ENCODE data around the gene AOAH. TPM values are rescaled to one million over a fixed set of nuclear protein-coding genes. Genes with fewer than 3 reads are reported as not detected.

Gene AOAH
- total and polyA plus RNA-seq, 9 of the 15 experiments (the other 6 are each of a cell fraction or from before 2014, with no cell fraction given), result not detected

- no TSS peak for BruUV-seq (replicated peaks)
- H3K4me1 ChIP-seq (replicated peaks in 1 of 2; ENCODE audit: control insufficient read depth in 2 of 2, insufficient read depth in 2 of 2, low read length in 2 of 2), result no peaks in the 10 kb centered on the region
- TF ChIP-seq ZNF584 (CRISPR knock-in tag; IDR thresholded peaks at IDR 0.05; ENCODE audit: low read depth) (no peak), MYBL2 (IDR thresholded peaks at IDR 0.05; ENCODE audit: low read depth) (no peak), MYBL2 (CRISPR knock-in tag; IDR thresholded peaks at IDR 0.05; ENCODE audit: borderline replicate concordance) (no peak), ZNF174 (CRISPR knock-in tag; IDR thresholded peaks at IDR 0.05) (no peak), MCM7 (IDR thresholded peaks at IDR 0.05) (no peak), ZNF133 (CRISPR knock-in tag; IDR thresholded peaks at IDR 0.05) (no peak), ZNF277 (CRISPR knock-in tag; IDR thresholded peaks at IDR 0.05; ENCODE audit: borderline replicate concordance) (no peak), PCBP2 (IDR thresholded peaks at IDR 0.05; ENCODE audit: low read depth, low read length, poor library complexity, severe bottlenecking) (no peak), TAF1 (IDR thresholded peaks at IDR 0.05; ENCODE audit: control insufficient read depth, extremely low read depth, insufficient read depth, low read length, severe bottlenecking) (no peak), PHF20 (IDR thresholded peaks at IDR 0.05; ENCODE audit: partially characterized antibody) (no peak), BMI1 (IDR thresholded peaks at IDR 0.05; ENCODE audit: low read length) (no peak), HOXB6 (CRISPR knock-in tag; IDR thresholded peaks at IDR 0.05; ENCODE audit: borderline replicate concordance) (no peak), ZNF24 (IDR thresholded peaks at IDR 0.05) (no peak), RAD21 (CRISPR knock-in tag; conservative IDR thresholded peaks at IDR 0.05 in 1 of 2, IDR thresholded peaks at IDR 0.05 in 1 of 2) (no peak), HNRNPUL1 (IDR thresholded peaks at IDR 0.05; ENCODE audit: low read length) (no peak), ZZZ3 (IDR thresholded peaks at IDR 0.05) (no peak), USF2 (CRISPR knock-in tag; IDR thresholded peaks at IDR 0.05) (no peak), ZBTB11 (CRISPR knock-in tag; IDR thresholded peaks at IDR 0.05) (no peak)
These were observed 160.5 kb downstream of the AOAH start for GRCh38 chr7:36563706-36564327.

More at GRCh38 chr7:36563706-36564327, 160.5 kb downstream of the AOAH start:
- CTCF ChIA-PET (ENCODE audit: low intra/inter-chr PET ratio), result no interaction called here
- H3K9me3 ChIP-seq (replicated peaks; ENCODE audit: control insufficient read depth, insufficient read depth, low read depth, low read length), result no peaks in the 10 kb centered on the region
- no peak overlapping the region for H2AFZ ChIP-seq (ENCODE audit: low read depth, low read length)
- H4K20me1 ChIP-seq (replicated peaks; ENCODE audit: control insufficient read depth, insufficient read depth, low read length), result no peaks in the 10 kb centered on the region
- H3K27ac ChIP-seq (ENCODE audit: extremely low read depth, low read depth, low read length), result no peak overlapping the region
- no peaks in the 10 kb centered on the region for H3K36me3 ChIP-seq (ENCODE audit: control insufficient read depth, insufficient read depth, low read length)
- DNase-seq (ENCODE audit: extremely low read depth in 1 of 4, low spot score in 3 of 4) (no peak), ATAC-seq (no peak), FAIRE-seq (no peak)
- no peaks in the 10 kb centered on the region for H3K79me2 ChIP-seq (ENCODE audit: control insufficient read depth, insufficient read depth, low read length)
- WGBS (ENCODE audit: insufficient coverage, low coverage, missing lambda C conversion rate), result 0% methylated on average over 1 of the region's 1 CpG
- no peak overlapping the region for H3K9ac ChIP-seq (ENCODE audit: insufficient read depth in 1 of 2, low read depth in 2 of 2, low read length in 2 of 2)
- no peak overlapping the region for H3K4me2 ChIP-seq (ENCODE audit: insufficient read depth, low read length)
- in situ Hi-C loops (cut with MboI) (no loop called here), intact Hi-C loops (cut with micrococcal nuclease) (loop anchor here (5.0 kb wide), 1 partner anchor 1247 kb away; no protein-coding TSS in a partner anchor)
- no peak overlapping the region for H3K4me3 ChIP-seq
- H3K27me3 ChIP-seq (ENCODE audit: control insufficient read depth in 2 of 2, insufficient read depth in 2 of 2, low read length in 2 of 2), result peaks cover 8 to 17% of the 10 kb centered on the region in 2 experiments; a peak in 3 of 5 replicates
- no peaks in the 10 kb centered on the region for H3K9me1 ChIP-seq (ENCODE audit: control insufficient read depth, insufficient read depth, low read length)
- POLR2A ChIA-PET, result interaction anchor here (0.6 kb wide), 1 partner anchor 113 kb away, joined by 4 read pairs; no protein-coding TSS in a partner anchor
